Esophagus squamous epithelium (tissue), 5 donors: ENCODE measurements around the gene PLEKHG3. TPM values are rescaled to one million over a fixed set of nuclear protein-coding genes. Genes with fewer than 3 reads are reported as not detected.

Experiments used
- DNase-seq: peaks from one replicate; lab custom pipeline; 2025; lab: John Stamatoyannopoulos, UW
- H3K27ac ChIP-seq, 4 donors: fragments of 200-600 bp; sonication (generic); one replicate each; pipeline ENCODE4 v1.5.1; 2016 to 2019; ENCODE audit warnings: mild to moderate bottlenecking in 1 of 4
- H3K27me3 ChIP-seq, 4 donors: fragments of 200-600 bp; sonication (generic); 1 replicate in 3 of 4; 2 replicates in 1 of 4; pipeline versions ENCODE4 v1.5.1 to v1.6.0; 2017 to 2021; ENCODE audit warnings: antibody characterized with exemption in 1 of 4
- H3K36me3 ChIP-seq, 3 donors: fragments of 200-600 bp; sonication (generic); one replicate each; pipeline ENCODE4 v1.5.1; 2016 to 2019
- H3K4me1 ChIP-seq, 3 donors: fragments of 200-600 bp; sonication (generic); one replicate each; pipeline ENCODE4 v1.5.1; 2017 to 2019
- H3K4me3 ChIP-seq, 4 donors: fragments of 200-600 bp; sonication (generic); 1 replicate in 3 of 4; 2 replicates in 1 of 4; pipeline ENCODE4 v1.5.1; 2016 to 2019; ENCODE audit warnings: mild to moderate bottlenecking in 2 of 4, moderate library complexity in 1 of 4
- H3K9me3 ChIP-seq, 3 donors: fragments of 200-600 bp; sonication (generic); one replicate each; pipeline ENCODE4 v1.5.1; 2016 to 2019
- POLR2A ChIP-seq, 4 donors: fragments of 450-650 bp; IDR thresholded peaks; one replicate each; pipeline ENCODE4 v1.6.1; 2017; ENCODE audit warnings: antibody characterized with exemption in 4 of 4, mild to moderate bottlenecking in 4 of 4, moderate library complexity in 3 of 4
- WGBS, 2 donors: methylation state at CpG; one replicate each; pipeline ENCODE4 v1.1.5; 2018; 5-methylcytosine and 5-hydroxymethylcytosine counted together
- intact Hi-C: fragments of 100-400 bp; cut with DNase I; formaldehyde crosslinking; loops from one replicate; pipeline ENCODE4 v1.15.0; 2022
- total RNA-seq, 4 donors: library from RNA; depleted of rRNA; stranded (reverse); fragments of >200 nt; gene quantifications; one replicate each; pipeline ENCODE4 v1.1.0, GENCODE V29; 2016
- TF ChIP-seq, protein P1 (sequence below), 6 experiments: fragments of 450-650 bp in 4 of 6; fragments of 200-600 bp in 2 of 6; sonication (generic) in 2 of 6; IDR thresholded peaks; one replicate each; pipeline ENCODE4 v1.5.1; 2016 to 2019; ENCODE audit warnings: antibody characterized with exemption in 6 of 6, mild to moderate bottlenecking in 4 of 6, moderate library complexity in 4 of 6
- donor health status: DM: yes; HTN: yes; CAD: no.

The PLEKHG3 gene
- total RNA-seq, 4 donors from 2014 or later, result 44.6 to 87.8 (median 60.8) TPM

DNA sequence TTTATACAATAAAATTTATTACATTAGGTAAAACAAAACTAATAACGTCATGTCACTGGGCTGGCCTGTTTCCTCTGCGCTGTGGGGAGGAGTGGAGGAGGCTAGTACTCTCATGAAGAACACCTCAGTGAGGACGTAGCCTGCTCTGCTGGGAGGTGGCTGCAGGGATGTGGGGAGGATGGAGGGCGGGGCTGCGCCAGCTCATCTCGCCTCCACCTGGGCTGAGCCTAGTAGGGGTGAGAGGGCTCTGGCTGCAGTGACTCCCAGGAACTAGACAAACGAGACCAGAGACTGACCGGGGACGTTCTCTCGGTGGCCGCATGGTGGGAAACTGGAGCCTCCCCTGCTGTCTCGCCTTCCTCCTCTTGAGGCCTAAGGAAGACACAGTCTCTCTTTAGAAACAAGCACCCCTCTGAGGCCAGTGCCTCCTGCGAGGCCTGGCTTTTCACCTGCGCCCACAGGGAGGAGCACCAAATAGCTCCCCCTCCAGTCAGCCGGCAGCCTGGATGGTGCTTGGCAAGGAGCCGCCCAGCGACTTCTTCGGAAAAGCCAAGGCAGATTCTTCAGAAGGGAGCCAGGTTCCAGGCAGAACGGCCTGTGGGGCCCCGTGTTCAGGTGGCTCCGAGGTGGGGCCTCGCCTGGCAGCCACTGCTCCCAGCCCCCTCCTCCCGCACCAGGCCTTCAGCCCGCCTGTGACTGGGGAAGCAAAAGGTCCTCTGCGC, 62.4 kb downstream of the PLEKHG3 start:
- TF ChIP-seq, protein P1, sequence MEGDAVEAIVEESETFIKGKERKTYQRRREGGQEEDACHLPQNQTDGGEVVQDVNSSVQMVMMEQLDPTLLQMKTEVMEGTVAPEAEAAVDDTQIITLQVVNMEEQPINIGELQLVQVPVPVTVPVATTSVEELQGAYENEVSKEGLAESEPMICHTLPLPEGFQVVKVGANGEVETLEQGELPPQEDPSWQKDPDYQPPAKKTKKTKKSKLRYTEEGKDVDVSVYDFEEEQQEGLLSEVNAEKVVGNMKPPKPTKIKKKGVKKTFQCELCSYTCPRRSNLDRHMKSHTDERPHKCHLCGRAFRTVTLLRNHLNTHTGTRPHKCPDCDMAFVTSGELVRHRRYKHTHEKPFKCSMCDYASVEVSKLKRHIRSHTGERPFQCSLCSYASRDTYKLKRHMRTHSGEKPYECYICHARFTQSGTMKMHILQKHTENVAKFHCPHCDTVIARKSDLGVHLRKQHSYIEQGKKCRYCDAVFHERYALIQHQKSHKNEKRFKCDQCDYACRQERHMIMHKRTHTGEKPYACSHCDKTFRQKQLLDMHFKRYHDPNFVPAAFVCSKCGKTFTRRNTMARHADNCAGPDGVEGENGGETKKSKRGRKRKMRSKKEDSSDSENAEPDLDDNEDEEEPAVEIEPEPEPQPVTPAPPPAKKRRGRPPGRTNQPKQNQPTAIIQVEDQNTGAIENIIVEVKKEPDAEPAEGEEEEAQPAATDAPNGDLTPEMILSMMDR (IDR thresholded peaks at IDR 0.05), result peak in 1 of 6 experiments; percentile 4
- no peak for TF ChIP-seq POLR2A (IDR thresholded peaks at IDR 0.05)
- Histone ChIP-seq H3K9me3 (no peaks in the 10 kb centered on the region), H3K36me3 (no peaks in the 10 kb centered on the region), H3K27me3 (no peaks in the 10 kb centered on the region), H3K4me1 (peaks cover 20 to 43% (median 28%) of the 10 kb centered on the region in 3 donors), H3K27ac (no peak overlapping the region), H3K4me3 (no peak overlapping the region)
- 55 to 70% methylated on average over 7 to 11 of the region's 25 CpGs for WGBS, 2 donors
- intact Hi-C loops, result no loop called here
- DNase-seq, result no peak

DNA sequence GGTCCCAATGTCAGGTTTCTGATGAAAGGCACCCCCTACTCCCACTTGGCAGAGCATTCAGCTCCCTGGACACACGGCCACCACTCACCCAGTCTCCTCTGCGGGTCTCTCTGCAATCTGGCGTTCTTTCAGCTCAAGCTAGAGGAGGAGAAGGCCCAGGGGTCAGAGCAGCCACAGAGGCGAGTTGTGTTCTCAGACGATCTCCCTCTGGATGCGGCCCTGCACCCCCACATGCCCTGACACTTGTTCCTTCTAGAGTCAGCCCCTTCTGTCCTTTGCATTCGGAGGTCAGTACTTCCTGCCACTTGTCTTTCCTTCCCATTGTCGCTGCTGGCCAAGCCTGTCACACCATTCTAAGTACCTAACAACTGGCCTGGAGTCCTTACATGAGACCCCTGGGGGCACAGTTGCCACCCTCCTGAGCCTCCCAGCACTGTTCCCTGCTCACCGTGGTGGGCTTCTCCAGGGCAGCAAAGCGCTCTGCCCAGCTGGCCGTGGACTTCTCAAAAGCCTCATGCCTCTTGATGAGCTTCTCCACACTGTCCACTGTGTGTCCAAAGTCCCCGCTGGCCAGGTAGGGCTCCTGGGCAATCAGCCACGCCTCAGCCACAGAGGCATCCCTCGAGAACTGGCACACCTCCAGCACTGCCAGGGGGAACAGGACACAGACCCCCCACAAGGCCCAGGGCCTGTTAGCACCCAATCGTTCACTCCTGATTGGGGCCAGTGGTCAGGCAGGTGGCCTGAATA, 63.2 kb downstream of the PLEKHG3 start:
- 79 to 83% methylated on average over 9 to 10 of the region's 15 CpGs for WGBS, 2 donors

DNA sequence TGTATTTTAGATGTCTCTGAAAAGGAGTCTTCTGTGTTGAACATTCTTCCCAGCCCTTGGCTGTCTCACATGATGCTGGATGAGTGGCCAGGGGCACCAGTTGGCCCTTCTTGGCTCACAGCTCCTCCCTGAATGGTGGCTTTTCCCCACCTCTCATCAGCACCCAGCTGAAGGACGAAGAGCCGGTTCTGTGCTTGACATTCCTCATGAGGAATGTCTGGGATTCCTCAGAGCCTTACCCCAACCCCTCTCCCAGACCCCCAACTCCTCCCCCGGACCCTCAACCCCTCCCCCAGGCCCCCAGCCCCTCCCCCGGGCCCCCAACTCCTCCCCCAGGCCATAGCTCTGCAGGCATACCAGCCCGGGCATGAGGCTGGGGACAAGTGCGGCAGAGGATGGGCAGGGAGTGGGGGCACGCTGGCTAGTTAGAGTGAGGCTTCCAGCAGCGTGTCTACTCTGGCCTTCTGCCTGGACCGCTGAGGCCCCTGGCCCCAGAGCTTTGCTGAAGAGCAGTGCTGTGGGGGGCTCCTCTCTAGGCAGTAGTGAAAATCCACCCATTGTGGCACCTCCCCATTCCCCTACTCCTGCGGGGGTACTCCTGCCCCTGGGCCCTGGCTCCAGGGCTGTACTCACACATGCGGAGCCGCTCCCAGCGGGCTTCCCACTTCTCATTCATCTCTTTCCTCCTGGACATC, 64.3 kb downstream of the PLEKHG3 start:
- H3K4me1 ChIP-seq, result peaks cover 5 to 24% (median 12%) of the 10 kb centered on the region in 3 donors
- TF ChIP-seq POLR2A (IDR thresholded peaks at IDR 0.05), result no peak
- TF ChIP-seq, protein P1 (IDR thresholded peaks at IDR 0.05), result no peak
- H3K9me3 ChIP-seq, result no peaks in the 10 kb centered on the region
- no peak for DNase-seq
- H3K4me3 ChIP-seq, result no peak overlapping the region
- H3K27ac ChIP-seq, result no peak overlapping the region
- H3K27me3 ChIP-seq, result no peaks in the 10 kb centered on the region
- no peaks in the 10 kb centered on the region for H3K36me3 ChIP-seq
- 78 to 93% methylated on average over 6 to 7 of the region's 13 CpGs for WGBS, 2 donors
- intact Hi-C loops, result no loop called here

More for the DNA sequence above, 63.2 kb downstream of the PLEKHG3 start:
- intact Hi-C loops, result no loop called here
- no peak for DNase-seq
- Histone ChIP-seq H3K4me1 (peaks cover 14 to 35% (median 20%) of the 10 kb centered on the region in 3 donors), H3K4me3 (no peak overlapping the region), H3K27me3 (no peaks in the 10 kb centered on the region), H3K27ac (no peak overlapping the region), H3K36me3 (no peaks in the 10 kb centered on the region), H3K9me3 (no peaks in the 10 kb centered on the region)
- no peak for TF ChIP-seq POLR2A (IDR thresholded peaks at IDR 0.05)
- TF ChIP-seq, protein P1 (IDR thresholded peaks at IDR 0.05), result no peak

DNA sequence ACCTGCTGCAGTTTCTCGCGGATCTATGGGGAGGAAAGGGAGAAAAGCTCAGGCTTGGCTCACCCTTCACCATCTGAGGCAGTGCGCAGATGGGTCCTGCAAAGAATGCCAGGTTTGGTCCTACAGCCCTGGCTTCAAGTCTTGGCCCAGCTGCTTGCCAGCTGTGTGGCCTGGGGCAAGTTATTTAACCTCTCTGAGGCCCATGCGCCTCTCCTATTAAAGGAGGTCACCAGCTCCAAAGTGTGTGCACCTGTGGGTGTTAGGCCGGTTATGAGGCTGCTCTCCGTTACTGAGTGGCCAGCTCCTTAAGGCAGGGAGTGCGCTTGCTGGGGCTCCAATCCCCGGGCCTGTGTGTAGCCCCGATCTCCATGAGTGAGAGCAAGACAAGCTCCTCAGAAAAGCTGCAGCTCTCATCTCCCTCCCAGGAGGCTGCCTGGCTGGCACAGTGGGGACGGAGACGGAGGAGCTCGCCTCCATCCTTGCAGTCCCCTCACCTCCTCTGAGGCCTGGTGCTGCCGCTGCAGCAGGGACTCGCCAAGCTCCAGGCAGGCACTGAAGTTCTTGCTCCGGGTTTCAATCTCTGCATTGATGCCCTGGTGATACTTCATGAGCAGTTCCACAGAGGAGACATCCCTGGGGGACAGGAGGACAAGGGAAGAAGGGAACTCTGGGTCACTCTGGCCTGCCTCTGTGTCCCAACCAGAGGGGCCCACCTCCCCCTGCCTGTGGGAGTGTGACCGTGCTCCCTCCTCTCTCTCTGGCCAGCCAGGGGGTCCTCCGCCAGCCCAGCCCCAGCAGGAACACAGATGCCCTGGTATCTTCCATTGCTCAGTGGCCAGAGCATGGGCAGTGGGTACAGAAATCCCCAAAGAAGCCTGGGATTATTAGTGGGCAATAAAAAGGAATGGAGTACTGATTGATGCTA, 65.1 kb downstream of the PLEKHG3 start:
- no peak overlapping the region for H3K4me3 ChIP-seq
- intact Hi-C loops, result no loop called here
- 72 to 85% methylated on average over 2 to 8 of the region's 17 CpGs for WGBS, 2 donors
- H3K4me1 ChIP-seq, result peaks cover 0 to 16% (median 4%) of the 10 kb centered on the region in 3 donors
- no peak overlapping the region for H3K27ac ChIP-seq
- H3K9me3 ChIP-seq, result no peaks in the 10 kb centered on the region
- no peaks in the 10 kb centered on the region for H3K27me3 ChIP-seq
- TF ChIP-seq, protein P1 (IDR thresholded peaks at IDR 0.05), result no peak
- TF ChIP-seq POLR2A (IDR thresholded peaks at IDR 0.05), result no peak
- no peaks in the 10 kb centered on the region for H3K36me3 ChIP-seq
- no peak for DNase-seq
